HAP-1 (cell line): ENCODE results near the gene PABPN1.

ENCODE experiments used
- DNase-seq, 2 experiments: peaks; one replicate each; pipeline ENCODE4 v3.0.0-alpha.2; 2016 to 2020; ENCODE audit warnings: low spot score in 2 of 2
- H3K27me3 ChIP-seq: fragments of 250-450 bp; sonication (Bioruptor Pico); 2 replicates; pipeline ENCODE4 v1.5.1; 2020; ENCODE audit warnings: low read depth, mild to moderate bottlenecking, moderate library complexity
- H3K36me3 ChIP-seq: fragments of 250-450 bp; sonication (Bioruptor Pico); replicated peaks from 2 replicates; pipeline ENCODE4 v1.5.1; 2020; ENCODE audit warnings: mild to moderate bottlenecking
- H3K4me1 ChIP-seq: fragments of 250-450 bp; sonication (Bioruptor Pico); 2 replicates; pipeline ENCODE4 v1.5.1; 2020; ENCODE audit warnings: mild to moderate bottlenecking
- H3K4me3 ChIP-seq: fragments of 250-450 bp; sonication (Bioruptor Pico); 2 replicates; pipeline ENCODE4 v1.5.1; 2020; ENCODE audit warnings: mild to moderate bottlenecking, moderate library complexity
- H3K9me3 ChIP-seq: fragments of 250-450 bp; sonication (Bioruptor Pico); 2 replicates; pipeline ENCODE4 v1.5.1; 2020; ENCODE audit warnings: mild to moderate bottlenecking, moderate library complexity
- in situ Hi-C: fragments of 300-500 bp; cut with MboI; formaldehyde crosslinking; loops from 3 replicates; pipeline ENCODE4 v1.14.3; 2020; ENCODE audit warnings: low sequenced_read_pairs, inconsistent platforms, mixed read lengths

The PABPN1 gene

DNA sequence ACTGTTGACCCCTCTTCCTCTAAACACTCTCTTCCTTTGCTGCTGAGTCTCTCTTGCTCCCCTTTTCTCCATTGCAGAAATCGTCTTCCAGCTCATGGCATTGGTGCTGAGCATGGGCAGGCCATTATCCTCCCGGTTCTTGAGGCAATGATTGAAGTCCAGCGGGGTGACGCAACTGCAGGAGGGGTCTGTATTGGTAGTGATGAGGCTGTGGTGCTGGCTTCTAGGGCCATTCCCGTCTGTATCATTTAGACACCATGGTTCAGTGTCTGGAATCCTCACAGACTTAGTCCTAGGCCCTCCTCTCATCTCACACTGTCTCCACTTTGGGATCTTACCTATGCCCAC is 32.1 kb downstream of the PABPN1 start:
- in situ Hi-C loops = no loop called here
- DNase-seq = no peak
- H3K4me1 ChIP-seq = no peaks in the 10 kb centered on the region
- H3K36me3 ChIP-seq = no peaks in the 10 kb centered on the region
- H3K9me3 ChIP-seq = no peaks in the 10 kb centered on the region
- no peak overlapping the region for H3K4me3 ChIP-seq
- H3K27me3 ChIP-seq = peaks cover 51% of the 10 kb centered on the region

DNA sequence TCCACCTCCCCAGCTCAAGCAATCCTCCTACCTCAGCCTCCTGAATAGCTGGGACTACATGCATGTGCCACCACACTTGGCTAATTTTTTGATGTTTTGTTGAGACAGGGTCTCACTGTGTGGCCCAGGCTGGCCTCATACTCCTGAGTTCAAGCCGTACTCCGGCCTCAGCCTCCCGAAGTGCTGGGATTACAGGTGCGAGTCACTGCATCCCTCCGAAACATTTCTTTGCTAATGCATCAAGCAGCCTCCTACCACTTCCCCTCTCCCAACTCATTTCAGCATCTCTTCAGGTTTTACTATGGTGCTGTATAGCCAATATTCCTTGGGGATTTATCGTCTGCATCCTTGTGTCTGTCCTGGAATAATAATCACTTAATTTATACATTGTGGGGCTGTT is 33.7 kb downstream of the PABPN1 start:
- Histone ChIP-seq H3K9me3 (no peaks in the 10 kb centered on the region), H3K36me3 (no peaks in the 10 kb centered on the region), H3K27me3 (peaks cover 51% of the 10 kb centered on the region), H3K4me3 (no peak overlapping the region), H3K4me1 (no peaks in the 10 kb centered on the region)
- in situ Hi-C loops = no loop called here
- no peak for DNase-seq

DNA sequence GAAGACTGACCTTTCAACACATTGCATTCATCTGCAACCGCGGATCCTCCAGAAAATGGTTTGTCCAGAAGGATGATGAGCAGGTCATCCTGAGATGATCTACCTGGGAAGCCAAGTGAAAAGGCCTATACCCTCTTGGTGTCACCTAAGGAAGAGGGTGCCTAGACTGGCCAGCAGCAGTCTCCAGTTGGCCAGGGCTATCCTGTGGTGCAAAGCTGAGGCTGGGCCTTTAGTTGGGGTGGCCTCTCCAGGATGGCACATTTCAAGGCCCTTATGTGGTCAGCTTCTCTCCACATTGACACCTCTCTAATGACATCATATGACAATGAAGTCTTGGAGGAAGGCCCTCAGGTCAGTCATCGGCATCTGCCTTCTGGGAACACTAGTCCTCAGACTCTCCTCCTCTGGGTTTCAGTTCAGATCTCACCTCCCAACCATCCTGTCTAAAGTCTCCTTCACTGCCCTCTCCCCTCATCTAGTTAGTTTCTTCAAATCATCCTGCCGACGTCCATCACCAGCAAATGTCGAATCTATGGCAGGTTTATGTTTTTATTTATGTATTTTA is 34.7 kb downstream of the PABPN1 start:
- peaks cover 51% of the 10 kb centered on the region for H3K27me3 ChIP-seq
- in situ Hi-C loops = no loop called here
- DNase-seq = no peak

DNA sequence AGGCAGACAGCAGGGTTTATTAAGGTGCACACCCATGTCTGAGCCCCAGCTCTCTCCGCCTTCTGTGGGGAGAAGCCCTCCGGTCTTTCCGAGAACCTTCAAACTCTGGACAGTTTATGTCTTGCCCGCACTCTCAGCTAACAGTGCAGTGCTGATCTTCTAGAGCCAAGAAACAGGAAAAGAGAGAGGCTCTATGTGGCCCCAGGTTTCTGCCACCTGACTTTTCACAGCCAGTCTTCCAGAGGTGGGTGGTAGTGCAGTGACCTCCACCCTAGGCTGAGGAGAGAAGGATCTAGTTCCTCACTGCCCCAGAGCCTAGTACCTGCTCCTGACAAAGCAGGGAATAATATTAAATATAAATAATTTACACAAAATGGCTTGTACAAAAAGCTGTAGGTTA is 35.4 kb downstream of the PABPN1 start:
- in situ Hi-C loops = no loop called here
- Histone ChIP-seq H3K36me3 (no peaks in the 10 kb centered on the region), H3K27me3 (peaks cover 51% of the 10 kb centered on the region)

More for the DNA sequence above, 34.7 kb downstream of the PABPN1 start:
- no peak overlapping the region for H3K4me3 ChIP-seq
- H3K36me3 ChIP-seq = no peaks in the 10 kb centered on the region
- H3K9me3 ChIP-seq = no peaks in the 10 kb centered on the region
- H3K4me1 ChIP-seq = no peaks in the 10 kb centered on the region

DNA sequence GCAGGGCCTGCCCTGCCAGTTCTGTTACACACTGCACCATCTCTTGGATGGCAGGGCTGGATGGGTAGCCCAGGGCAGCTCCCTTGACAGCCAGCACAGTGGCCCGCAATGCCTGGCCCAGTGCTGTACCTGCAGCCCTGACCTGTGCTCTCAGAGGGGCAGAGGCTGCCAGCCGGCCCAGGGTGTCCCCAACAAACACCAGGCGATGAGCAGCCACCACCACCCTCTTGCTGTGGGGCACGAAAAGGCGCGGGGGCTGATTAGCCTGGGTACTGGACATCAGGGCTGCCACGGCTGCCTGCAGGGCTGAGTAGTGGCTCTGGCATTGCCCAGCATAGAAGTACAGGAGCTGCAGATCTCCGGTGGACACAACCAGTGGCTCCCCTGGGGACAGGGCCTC is 36.0 kb downstream of the PABPN1 start:
- DNase-seq = no peak
- no peak overlapping the region for H3K4me3 ChIP-seq
- H3K36me3 ChIP-seq = no peaks in the 10 kb centered on the region
- H3K9me3 ChIP-seq = no peaks in the 10 kb centered on the region
- in situ Hi-C loops = no loop called here
- H3K27me3 ChIP-seq = peaks cover 50% of the 10 kb centered on the region
- H3K4me1 ChIP-seq = no peaks in the 10 kb centered on the region

More for the DNA sequence above, 35.4 kb downstream of the PABPN1 start:
- Histone ChIP-seq H3K4me3 (no peak overlapping the region), H3K4me1 (no peaks in the 10 kb centered on the region), H3K9me3 (no peaks in the 10 kb centered on the region)
- DNase-seq = no peak

DNA sequence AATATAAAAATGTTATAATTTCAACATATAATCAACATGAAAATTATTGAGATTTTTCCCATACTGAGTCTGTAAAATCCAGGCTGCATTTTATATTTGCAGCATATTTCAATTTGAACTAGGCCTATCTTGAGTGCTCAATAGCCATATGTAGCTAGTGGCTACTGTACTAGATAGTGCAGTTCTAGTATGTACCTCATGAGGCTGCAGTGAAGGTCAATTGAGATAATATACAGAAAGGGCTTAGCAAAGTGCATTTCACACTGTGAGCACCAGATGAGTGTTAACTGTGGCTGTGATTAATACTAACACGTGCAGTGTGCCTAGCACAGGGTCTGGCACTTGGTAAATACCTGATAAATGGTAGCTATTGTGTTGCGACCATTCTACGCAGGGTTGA is 36.8 kb downstream of the PABPN1 start:
- Histone ChIP-seq H3K4me1 (no peaks in the 10 kb centered on the region), H3K36me3 (no peaks in the 10 kb centered on the region), H3K9me3 (no peaks in the 10 kb centered on the region), H3K4me3 (no peak overlapping the region), H3K27me3 (peaks cover 44% of the 10 kb centered on the region)
- DNase-seq = no peak
- in situ Hi-C loops = no loop called here

DNA sequence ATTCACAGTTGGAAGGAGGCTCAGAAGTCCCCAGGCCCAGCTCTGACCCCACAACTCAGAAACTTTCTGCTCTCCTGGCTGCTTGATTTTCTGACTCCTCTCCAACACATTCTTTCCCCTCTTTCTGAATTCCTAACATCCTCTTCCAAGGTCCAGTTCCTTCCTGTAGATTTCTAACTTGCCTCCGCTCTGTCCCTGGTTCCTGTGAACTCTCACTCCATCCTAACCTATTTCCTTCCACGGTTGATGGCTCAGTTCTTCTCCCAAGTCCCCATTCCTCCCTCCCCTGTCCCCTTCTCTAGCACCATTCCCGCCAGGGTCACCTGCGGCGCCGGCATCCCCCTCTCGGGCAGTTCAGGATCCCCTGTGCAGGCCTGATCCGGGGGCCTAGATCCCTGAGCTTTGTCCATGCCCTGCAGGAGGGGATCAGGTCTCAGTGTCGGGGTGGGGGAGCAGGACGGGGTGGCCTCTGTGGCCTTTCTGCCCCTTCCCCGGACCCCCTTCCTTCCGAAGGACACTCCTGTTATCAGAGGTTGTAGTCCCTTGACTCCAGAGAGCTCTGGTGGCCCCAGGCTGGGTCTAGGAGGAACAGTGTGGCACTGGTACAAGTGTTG is 37.4 kb downstream of the PABPN1 start:
- Histone ChIP-seq H3K4me1 (no peaks in the 10 kb centered on the region), H3K9me3 (no peaks in the 10 kb centered on the region), H3K36me3 (no peaks in the 10 kb centered on the region), H3K27me3 (peaks cover 37% of the 10 kb centered on the region), H3K4me3 (no peak overlapping the region)
- no peak for DNase-seq
- in situ Hi-C loops = no loop called here

DNA sequence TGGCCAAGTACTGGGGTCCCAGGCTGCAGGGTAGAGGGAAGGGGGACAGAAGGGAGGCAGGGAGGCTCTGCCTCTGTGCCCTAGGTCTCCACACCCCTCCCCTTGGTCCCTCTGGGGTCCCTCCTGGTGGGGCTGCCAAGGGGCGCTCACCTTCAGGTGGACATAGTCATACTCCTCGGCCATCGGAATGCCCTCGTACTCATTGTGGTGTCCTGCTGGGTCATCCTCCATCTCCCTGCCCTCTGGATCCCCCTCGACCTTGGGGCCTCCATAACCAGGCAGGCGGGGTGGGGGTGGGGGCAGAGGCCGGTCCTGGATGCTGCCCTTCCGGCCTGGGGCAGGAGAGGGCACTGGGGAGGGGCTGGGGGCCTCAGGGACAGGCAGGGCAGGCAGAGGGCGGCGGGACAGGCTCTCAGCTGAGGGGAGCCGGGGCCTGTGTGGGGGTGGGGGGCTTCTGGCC is 37.9 kb downstream of the PABPN1 start:
- Histone ChIP-seq H3K9me3 (no peaks in the 10 kb centered on the region), H3K27me3 (peaks cover 35% of the 10 kb centered on the region), H3K4me1 (no peaks in the 10 kb centered on the region), H3K4me3 (no peak overlapping the region), H3K36me3 (no peaks in the 10 kb centered on the region)
- no peak for DNase-seq
- in situ Hi-C loops = no loop called here

DNA sequence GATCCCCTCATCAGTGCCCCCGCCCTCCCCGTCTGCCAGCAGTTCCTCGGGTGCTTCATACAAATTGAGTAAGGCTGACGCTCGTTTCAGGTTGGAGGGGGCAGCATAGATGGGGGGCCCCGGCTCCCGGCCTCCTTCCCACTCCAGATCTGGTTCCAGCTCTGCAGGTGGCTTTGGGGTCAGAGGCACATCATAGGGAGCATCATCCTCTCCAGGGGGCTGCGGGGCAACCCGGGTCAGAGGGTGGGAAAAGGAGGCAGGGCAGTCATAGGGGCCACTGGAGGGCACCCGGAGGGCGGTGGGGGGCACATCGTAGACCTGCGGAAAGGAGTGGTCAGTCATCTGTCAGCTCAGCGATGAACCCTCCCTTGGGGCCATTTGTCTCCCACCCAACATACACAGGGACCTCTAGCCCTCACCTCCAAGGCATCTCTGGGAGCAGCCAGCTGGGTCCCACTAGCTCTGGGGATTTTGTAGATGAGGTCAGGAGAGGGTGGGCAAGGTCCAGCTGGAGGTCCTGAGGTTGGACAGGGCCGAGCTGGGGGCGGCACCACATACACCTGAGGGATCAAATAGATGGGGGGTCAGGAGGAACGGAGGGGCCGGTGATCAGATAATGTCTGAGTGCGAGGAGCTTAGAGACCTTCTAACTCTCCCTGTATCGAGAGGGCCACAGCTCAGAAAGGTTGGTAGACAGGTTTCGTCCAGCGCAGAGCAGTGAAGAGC is 38.6 kb downstream of the PABPN1 start:
- no peak overlapping the region for H3K4me3 ChIP-seq
- no peaks in the 10 kb centered on the region for H3K36me3 ChIP-seq
- peaks cover 38% of the 10 kb centered on the region for H3K27me3 ChIP-seq
- no peak for DNase-seq
- H3K9me3 ChIP-seq = no peaks in the 10 kb centered on the region
- in situ Hi-C loops = no loop called here
- H3K4me1 ChIP-seq = no peaks in the 10 kb centered on the region

DNA sequence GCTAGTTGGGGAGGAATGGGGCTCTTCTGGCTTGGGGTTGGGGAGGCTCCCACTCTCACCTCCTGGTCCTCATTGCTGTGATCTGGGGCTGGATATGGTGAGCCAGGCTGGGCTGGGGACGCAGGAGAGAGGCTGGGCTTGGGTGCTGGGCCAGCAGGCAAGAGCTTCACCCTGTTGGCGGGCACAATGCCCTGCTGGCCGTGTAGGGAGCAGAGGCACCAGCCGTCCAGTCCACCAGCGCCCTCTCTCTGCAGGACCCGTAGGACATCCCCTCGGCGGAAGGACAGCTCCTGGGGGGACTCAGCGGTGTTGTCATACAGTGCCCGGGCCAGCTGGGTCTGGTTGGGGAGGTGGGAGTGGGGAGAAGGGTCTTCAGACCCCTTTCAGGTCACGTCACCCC is 39.2 kb downstream of the PABPN1 start:
- Histone ChIP-seq H3K4me1 (no peaks in the 10 kb centered on the region), H3K9me3 (no peaks in the 10 kb centered on the region), H3K36me3 (no peaks in the 10 kb centered on the region), H3K27me3 (peaks cover 36% of the 10 kb centered on the region), H3K4me3 (no peak overlapping the region)
- in situ Hi-C loops = no loop called here
- DNase-seq = no peak

DNA sequence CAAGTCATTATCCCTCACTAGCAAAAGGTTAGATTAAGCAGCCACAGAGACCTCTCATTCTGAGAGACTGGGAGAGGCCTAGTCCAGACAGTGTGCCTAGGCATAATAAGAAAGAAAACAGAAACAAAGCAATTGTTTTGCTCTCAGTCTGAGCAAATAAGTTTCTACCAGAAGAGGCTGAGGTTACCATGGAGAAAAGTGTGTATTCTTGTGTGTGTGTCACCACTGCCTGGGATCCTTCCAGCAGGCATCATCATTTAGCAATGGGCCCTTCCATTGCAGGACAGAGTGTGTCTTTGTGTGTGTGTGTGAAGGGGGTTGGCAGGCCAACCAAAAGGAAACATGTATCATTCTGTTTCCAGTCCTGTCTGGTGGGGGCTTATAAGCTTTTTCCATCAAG is 40.1 kb downstream of the PABPN1 start:
- H3K36me3 ChIP-seq = no peaks in the 10 kb centered on the region
- in situ Hi-C loops = no loop called here
- no peaks in the 10 kb centered on the region for H3K4me1 ChIP-seq
- H3K9me3 ChIP-seq = no peaks in the 10 kb centered on the region
- DNase-seq = no peak
- peaks cover 33% of the 10 kb centered on the region for H3K27me3 ChIP-seq
- no peak overlapping the region for H3K4me3 ChIP-seq

DNA sequence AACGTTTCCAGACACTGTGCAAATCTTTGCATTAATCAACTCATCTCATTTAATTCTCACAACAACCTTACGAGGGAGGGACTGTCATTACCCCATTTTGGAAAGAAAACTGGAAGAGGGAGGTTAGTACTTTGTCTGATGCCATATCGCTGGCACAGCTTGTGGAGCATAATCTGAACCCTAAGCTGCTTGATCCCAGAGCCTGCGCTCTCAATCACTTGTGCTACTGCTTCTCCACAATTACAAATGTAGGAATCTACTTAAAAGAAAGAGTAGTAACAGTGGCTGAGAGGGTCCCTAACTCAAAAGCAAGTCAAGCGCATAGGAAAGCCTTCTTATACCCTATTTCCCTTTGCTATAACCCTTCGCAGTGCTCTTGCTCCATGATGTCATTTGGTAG is 40.5 kb downstream of the PABPN1 start:
- no peaks in the 10 kb centered on the region for H3K36me3 ChIP-seq
- no peak overlapping the region for H3K4me3 ChIP-seq
- peaks cover 34% of the 10 kb centered on the region for H3K27me3 ChIP-seq
- no peaks in the 10 kb centered on the region for H3K9me3 ChIP-seq
- no peaks in the 10 kb centered on the region for H3K4me1 ChIP-seq
- no peak for DNase-seq
- in situ Hi-C loops = no loop called here

DNA sequence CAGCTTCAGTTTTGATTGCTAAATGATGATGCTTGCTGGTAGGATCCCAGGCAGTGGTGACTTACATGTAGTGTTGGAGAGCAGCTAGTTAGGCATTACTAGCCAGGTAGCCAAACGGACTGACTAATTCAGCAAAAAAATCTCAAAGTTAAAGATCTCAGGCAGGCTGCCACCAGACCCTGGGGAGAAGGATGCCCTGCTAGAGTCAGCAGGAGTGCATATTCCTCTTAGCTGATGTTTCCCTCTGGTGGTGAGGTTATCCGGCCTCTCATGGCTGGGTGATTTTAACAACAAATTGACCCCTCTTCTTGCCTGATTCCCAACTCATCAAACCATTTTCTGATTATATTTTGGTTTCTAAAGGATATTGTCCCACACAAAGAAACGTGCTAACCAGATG is 40.9 kb downstream of the PABPN1 start:
- Histone ChIP-seq H3K4me3 (no peak overlapping the region), H3K36me3 (no peaks in the 10 kb centered on the region), H3K4me1 (no peaks in the 10 kb centered on the region), H3K9me3 (no peaks in the 10 kb centered on the region), H3K27me3 (peaks cover 34% of the 10 kb centered on the region)
- DNase-seq = no peak
- in situ Hi-C loops = no loop called here

DNA sequence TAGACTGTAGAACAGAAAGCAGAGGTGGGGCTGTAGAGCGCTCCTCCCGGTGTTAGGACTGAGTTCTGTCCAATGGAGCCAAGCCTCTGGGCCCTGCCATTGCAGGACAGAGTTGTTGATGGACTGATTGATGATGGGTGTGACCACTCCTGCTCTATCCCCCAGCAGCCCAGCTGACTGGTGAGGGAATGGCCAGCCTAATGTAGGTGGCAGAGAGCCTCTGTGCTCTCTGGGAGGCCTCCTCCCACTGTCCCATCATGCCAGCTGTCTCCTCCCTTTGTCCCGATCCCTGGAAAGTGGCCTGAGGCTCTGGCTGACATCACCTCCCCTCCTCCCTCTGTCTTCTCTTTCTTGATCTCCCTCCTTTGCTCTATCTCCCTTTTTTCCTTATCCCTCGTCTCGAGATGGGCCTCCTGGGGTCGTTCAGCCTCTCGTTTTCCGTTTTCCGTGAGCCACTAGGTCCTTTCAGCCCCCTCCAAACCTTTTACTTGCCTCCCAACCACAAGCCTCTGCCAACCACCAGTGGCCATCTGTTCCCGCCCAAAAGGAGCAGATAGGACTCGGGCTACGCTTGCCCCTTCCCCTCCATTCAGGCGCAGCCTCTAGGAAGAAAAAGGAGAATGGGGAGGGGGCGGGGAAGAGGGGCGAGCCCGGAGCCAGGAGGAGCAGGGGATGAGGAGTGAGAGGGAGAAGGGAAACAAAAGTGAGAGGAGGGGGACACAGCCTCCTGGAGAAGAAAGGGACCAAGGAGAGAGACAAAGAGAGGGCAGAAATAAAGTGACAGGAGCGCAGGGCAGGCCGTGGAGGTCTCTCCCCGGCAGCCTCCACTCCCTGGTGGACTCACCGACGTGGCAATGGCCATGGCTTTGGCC is 43.1 kb downstream of the PABPN1 start:
- Histone ChIP-seq H3K4me3 (no peak overlapping the region), H3K9me3 (no peaks in the 10 kb centered on the region), H3K4me1 (no peaks in the 10 kb centered on the region), H3K36me3 (no peaks in the 10 kb centered on the region), H3K27me3 (peaks cover 32% of the 10 kb centered on the region)
- no peak for DNase-seq
- in situ Hi-C loops = no loop called here
